ENCODE measurements around the gene HELQ. TPM values are rescaled to one million over a fixed set of nuclear protein-coding genes. Genes with fewer than 3 reads are reported as not detected.

The HELQ gene
- total and polyA plus RNA-seq, 11 donors: 3.1 to 15.8 (median 12.9) TPM

DNA sequence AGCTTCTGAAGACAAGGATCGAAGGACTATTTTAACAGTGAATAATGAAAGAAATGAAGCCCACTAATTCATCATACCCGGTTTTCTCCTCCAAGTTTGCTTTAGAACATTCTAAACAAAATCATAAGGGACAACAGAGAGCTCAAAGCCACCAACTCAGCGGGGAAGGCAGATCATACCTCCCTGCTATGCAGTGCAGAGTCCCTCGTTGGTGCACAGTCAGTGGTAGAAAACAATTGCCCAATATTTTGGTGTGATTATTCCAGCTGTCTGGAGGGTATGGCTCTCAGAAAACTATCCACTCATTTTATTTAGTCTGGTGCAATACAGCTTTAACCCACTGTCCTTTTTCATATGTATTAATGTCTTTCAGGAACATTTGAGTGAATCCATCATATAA, 61.7 kb downstream of the HELQ start:
- no peak for ATAC-seq
- TF ChIP-seq, protein P1, sequence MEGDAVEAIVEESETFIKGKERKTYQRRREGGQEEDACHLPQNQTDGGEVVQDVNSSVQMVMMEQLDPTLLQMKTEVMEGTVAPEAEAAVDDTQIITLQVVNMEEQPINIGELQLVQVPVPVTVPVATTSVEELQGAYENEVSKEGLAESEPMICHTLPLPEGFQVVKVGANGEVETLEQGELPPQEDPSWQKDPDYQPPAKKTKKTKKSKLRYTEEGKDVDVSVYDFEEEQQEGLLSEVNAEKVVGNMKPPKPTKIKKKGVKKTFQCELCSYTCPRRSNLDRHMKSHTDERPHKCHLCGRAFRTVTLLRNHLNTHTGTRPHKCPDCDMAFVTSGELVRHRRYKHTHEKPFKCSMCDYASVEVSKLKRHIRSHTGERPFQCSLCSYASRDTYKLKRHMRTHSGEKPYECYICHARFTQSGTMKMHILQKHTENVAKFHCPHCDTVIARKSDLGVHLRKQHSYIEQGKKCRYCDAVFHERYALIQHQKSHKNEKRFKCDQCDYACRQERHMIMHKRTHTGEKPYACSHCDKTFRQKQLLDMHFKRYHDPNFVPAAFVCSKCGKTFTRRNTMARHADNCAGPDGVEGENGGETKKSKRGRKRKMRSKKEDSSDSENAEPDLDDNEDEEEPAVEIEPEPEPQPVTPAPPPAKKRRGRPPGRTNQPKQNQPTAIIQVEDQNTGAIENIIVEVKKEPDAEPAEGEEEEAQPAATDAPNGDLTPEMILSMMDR (IDR thresholded peaks at IDR 0.05): no peak
- no peak for TF ChIP-seq POLR2A (IDR thresholded peaks at IDR 0.05)
- intact Hi-C loops (cut with DNase I): no loop called here

GRCh38 chr4:83392562-83392961, 63.1 kb downstream of the HELQ start:
- 91 to 98% (median 92%) methylated on average over 2 of the region's 2 CpGs for WGBS, 4 donors
- Histone ChIP-seq H3K4me1 (peaks cover 0 to 11% (median 2%) of the 10 kb centered on the region in 12 donors), H3K9me3 (peaks cover 0 to under 1% (median 0%) of the 10 kb centered on the region in 12 donors), H3K27me3 (no peaks in the 10 kb centered on the region), H3K27ac (no peak overlapping the region), H3K36me3 (no peaks in the 10 kb centered on the region), H3K4me3 (no peak overlapping the region)
- ATAC-seq (no peak), DNase-seq (no peak)
- intact Hi-C loops (cut with DNase I): no loop called here
- TF ChIP-seq POLR2A (IDR thresholded peaks at IDR 0.05): no peak
- TF ChIP-seq, protein P1 (IDR thresholded peaks at IDR 0.05): no peak

More for the DNA sequence above, 61.7 kb downstream of the HELQ start:
- H3K36me3 ChIP-seq: peaks cover 0 to 5% (median 0%) of the 10 kb centered on the region in 9 donors
- H3K4me3 ChIP-seq: no peak overlapping the region
- peaks cover 0 to 11% (median 2%) of the 10 kb centered on the region in 12 donors for H3K4me1 ChIP-seq
- peaks cover 0 to 7% (median 0%) of the 10 kb centered on the region in 12 donors for H3K9me3 ChIP-seq
- no peak for DNase-seq
- no peak overlapping the region for H3K27ac ChIP-seq
- H3K27me3 ChIP-seq: no peaks in the 10 kb centered on the region
- 78 to 84% (median 79%) methylated on average over 4 of the region's 4 CpGs for WGBS, 4 donors

- no peak for DNase-seq
- intact Hi-C loops (cut with DNase I): no loop called here
- no peak overlapping the region for H3K4me3 ChIP-seq
Observed at GRCh38 chr4:83390944-83391343, 64.7 kb downstream of the HELQ start.

GRCh38 chr4:83389756-83390505, 65.7 kb downstream of the HELQ start:
- Histone ChIP-seq H3K4me3 (no peak overlapping the region), H3K27me3 (no peaks in the 10 kb centered on the region), H3K4me1 (peaks cover 0 to 11% (median 2%) of the 10 kb centered on the region in 12 donors), H3K27ac (no peak overlapping the region), H3K9me3 (no peaks in the 10 kb centered on the region), H3K36me3 (no peaks in the 10 kb centered on the region)
- DNase-seq: no peak
- 60 to 71% (median 63%) methylated on average over 8 of the region's 8 CpGs for WGBS, 4 donors
- no peak for TF ChIP-seq POLR2A (IDR thresholded peaks at IDR 0.05)
- TF ChIP-seq, protein P1 (IDR thresholded peaks at IDR 0.05): no peak
- ATAC-seq: peak in 2 of 4 donors; percentile 45 to 67
- intact Hi-C loops (cut with DNase I): no loop called here

More at GRCh38 chr4:83390944-83391343, 64.7 kb downstream of the HELQ start:
- Histone ChIP-seq H3K36me3 (no peaks in the 10 kb centered on the region), H3K27ac (no peak overlapping the region), H3K4me1 (peaks cover 0 to 11% (median 2%) of the 10 kb centered on the region in 12 donors), H3K27me3 (no peaks in the 10 kb centered on the region), H3K9me3 (no peaks in the 10 kb centered on the region)
- no peak for ATAC-seq
- no peak for TF ChIP-seq POLR2A (IDR thresholded peaks at IDR 0.05)
- TF ChIP-seq, protein P1 (IDR thresholded peaks at IDR 0.05): no peak
- WGBS, 4 donors: 77 to 85% (median 80%) methylated on average over 5 to 6 of the region's 6 CpGs

All from heart left ventricle (tissue), 16 donors.